ENCODE measurements around the gene SNAPC2. TPM values are rescaled to one million over a fixed set of nuclear protein-coding genes. Genes with fewer than 3 reads are reported as not detected.

Gene SNAPC2, protein sequence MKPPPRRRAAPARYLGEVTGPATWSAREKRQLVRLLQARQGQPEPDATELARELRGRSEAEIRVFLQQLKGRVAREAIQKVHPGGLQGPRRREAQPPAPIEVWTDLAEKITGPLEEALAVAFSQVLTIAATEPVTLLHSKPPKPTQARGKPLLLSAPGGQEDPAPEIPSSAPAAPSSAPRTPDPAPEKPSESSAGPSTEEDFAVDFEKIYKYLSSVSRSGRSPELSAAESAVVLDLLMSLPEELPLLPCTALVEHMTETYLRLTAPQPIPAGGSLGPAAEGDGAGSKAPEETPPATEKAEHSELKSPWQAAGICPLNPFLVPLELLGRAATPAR
- 8.4 and 13.0 TPM in 2 replicates for total RNA-seq

DNA sequence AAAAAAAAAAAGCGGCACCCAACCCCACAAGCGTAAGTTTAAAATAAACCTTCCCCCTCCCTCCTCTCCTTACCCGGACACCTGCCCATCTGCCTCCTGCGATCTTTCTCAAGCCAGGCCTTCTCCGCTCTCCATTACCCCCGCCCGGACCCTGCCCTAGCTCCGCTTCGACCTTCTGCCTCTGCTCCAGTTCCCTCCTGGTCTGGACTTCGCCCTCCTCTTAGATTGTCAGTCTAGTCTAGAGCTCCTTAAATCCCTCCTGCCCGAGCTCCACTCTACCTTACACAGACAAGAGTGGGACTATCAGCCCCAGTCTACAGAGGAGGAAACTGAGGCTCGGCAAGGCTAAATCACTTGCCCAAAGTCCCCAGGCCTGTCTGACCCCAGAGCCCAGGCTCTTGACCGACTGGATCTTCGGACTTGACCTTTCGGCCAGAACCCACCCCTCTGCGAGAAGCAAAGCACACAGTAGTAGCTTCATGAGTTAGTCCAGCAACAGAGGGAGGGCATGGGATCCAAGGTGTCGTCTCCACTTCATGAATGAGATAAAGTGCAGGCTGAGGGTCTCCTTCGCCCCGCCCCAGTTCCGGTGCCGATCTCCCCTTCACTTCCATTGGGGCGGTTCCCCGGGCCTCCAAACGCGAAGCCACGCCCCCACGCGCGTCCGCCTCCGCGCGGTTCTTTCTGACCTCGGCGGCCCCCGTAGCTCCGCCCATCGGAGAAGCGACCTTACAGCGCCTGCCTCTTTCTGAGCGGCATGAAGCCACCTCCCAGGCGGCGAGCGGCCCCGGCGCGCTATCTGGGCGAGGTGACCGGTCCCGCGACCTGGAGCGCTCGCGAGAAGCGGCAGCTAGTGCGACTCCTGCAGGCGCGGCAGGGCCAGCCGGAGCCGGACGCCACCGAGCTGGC is at the start of gene SNAPC2:
Gene SNAPC2 (plus strand): TSS at position 729 of the 909 bp plus-strand sequence. CDS start 29 bp downstream, at position 758.

DNA sequence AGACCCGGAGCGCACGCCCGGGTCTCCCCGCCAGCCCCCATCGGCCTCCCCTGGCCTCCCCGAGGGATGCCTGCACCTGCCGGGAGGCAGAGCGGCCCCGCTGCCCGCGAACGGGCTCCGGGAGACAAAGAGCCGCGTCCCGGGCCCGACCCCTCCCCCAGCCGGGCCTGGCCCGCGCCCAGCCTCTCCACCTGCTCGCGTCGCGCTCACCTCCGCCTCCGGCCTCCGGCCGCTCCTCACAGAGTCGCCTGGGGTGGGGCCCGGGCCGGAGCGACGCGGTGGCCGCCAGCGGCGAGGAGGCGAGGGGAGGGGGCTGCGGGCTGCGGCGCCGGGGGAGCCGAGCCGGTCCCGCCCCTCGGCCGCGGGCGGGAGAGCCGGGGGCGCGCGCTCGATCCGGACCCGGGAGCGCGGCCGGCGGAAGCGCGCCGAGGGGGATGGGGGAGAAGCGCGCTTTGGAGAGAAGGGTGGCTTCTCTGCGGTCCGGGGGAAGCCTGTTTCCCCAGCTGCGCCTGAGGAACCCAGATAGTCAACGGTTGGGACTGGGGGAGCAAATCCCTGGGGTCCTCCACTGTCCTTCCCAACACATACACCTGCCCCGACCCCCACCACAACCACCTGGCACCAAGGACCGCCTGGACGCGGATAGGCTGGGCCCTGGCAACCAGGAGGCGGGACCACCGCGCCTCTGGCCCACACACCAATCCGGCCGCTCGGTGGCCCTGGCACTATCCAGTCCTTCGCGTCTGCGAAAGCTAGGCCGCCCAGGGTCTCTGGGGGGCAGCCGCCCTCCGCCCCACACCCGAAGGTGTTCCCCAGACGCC is 45.9 kb upstream of the SNAPC2 start, which contains the start of gene PRR36:
Gene PRR36 (minus strand): TSS at position 315 of the 821 bp plus-strand sequence. CDS start 701 bp downstream, outside the sequence.

DNA sequence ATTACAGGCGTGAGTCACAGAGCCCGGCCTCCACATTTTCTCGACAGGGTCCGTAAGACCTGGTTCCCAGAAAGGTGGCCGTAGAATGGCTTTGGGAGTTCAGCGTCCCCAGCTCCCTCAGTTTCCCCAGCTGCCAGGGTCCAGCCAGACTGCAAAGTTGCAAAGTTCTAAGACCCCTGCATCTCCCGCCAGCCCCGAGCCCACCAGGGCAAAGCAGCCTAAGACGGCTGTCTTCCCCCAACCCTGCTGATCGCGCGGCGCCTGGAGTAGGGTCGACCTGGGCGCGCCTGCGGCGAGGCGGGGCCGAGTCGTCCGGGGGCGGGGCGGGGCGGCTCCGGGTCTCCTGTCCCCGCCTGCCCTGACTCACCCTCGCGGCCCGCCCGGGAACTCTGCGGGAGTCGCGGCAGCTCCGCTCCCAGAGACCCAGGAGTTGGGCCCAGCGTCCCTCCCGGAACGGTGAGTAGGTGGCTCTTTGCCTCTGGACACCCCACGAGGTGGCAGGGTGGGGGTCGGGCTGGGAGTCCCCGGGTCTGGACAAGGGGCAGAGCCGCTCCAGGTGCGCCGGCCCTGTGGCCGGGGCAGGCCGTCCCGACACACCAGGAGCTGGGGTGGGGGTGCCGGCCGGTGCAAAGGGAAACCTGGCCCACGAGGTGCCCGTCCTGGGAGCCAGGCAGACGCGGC is 31.9 kb upstream of the SNAPC2 start, which contains the start of gene LRRC8E:
Gene LRRC8E (plus strand): TSS at position 366 of the 681 bp plus-strand sequence. CDS start 7,094 bp downstream, outside the sequence.

DNA sequence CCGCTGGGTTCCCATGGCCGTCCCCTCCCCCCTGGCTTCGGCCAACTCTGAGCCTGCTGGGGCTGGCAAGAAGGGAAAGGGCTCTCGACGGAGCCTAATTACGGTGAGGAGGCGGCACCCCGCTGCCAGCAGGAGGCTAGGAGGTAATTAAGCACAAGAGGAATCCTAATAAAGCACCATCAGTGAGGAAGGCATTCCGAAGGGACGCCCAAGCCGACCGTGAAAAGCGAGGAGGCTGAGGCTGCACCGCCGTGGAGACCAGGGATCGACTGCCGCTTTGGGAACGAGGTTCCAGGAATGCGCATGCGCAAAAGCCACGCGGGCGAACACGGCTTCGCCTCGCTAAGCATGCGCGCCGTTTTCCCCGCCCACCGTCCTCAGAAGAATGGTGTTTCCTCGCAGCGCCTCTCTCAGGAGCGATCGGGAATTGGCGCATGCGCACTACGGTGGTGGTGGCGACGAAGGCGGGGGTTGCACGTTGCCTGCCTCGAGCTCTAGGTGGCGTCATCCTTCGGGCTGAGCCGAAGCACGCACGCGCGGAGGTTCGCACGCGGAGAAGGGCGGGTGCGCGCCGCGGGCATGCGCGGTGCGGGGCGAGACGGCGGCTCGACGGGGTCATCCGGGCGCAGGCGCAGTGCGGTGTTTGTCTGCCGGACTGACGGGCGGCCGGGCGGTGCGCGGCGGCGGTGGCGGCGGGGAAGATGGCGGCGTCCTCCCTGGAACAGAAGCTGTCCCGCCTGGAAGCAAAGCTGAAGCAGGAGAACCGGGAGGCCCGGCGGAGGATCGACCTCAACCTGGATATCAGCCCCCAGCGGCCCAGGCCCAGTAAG is 16.7 kb upstream of the SNAPC2 start, which contains the start of gene MAP2K7:
Gene MAP2K7 (plus strand): TSS at position 634 of the 830 bp plus-strand sequence. CDS start 68 bp downstream, at position 702.

DNA sequence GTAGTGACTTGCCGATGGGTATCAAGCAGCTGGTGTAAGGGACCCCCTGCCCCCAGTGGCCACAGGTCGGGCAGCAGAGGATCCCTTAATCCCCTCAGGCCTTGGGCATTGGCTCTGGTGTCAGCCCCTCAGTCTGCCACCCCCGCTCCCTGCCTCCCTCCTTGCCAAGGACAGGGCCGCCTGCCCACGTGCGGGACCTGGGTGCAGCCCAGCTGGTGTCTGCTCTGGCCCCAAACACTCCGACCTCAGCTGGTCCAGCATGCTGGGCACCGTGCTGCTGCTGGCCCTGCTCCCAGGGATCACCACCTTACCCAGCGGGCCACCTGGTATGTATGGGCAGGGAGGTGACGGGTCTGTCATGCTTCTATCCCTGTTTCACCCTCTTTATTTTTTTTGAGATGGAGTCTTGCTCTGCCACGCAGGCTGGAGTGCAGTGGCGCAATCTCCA is 5.5 kb upstream of the SNAPC2 start, which contains the start of gene TGFBR3L:
Gene TGFBR3L (plus strand): TSS at position 233 of the 448 bp plus-strand sequence.

DNA sequence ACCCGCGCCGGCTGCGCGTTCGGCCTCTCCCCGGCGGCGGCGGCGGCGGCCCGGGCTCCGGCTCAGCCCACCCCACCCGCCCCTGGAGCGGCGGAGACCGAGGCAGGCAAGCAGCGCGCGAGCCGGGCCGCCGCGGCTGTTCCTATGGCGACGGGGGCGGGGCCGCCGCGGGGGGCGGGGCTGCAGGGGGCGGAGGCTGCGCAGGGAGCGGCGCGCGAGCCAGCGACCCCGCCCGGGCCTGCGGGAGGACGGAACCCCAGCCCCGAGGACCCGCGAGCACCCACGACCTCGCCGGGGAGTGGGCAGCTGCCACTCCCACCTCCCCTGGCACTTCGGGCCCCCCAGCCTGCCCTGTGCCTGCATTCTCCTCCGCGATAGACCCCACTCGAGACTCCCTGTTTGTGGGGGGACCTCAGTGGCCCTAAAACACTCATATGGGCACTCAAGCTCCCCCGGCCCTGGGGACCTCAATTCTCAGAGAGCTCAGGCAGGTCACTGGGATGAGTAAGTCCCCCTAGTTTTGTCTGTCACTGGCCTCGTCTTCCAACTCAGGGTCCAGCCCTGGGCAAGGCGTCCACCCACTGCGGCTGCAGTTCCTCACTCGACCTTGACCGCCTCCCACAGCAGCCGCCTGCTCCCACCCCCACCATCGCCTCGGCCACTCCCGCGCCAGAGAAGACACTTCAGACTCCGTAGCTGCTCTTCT is 6.0 kb downstream of the SNAPC2 start, which contains the start of gene CTXN1:
Gene CTXN1 (minus strand): TSS at position 115 of the 706 bp plus-strand sequence. CDS start 597 bp downstream, outside the sequence.

DNA sequence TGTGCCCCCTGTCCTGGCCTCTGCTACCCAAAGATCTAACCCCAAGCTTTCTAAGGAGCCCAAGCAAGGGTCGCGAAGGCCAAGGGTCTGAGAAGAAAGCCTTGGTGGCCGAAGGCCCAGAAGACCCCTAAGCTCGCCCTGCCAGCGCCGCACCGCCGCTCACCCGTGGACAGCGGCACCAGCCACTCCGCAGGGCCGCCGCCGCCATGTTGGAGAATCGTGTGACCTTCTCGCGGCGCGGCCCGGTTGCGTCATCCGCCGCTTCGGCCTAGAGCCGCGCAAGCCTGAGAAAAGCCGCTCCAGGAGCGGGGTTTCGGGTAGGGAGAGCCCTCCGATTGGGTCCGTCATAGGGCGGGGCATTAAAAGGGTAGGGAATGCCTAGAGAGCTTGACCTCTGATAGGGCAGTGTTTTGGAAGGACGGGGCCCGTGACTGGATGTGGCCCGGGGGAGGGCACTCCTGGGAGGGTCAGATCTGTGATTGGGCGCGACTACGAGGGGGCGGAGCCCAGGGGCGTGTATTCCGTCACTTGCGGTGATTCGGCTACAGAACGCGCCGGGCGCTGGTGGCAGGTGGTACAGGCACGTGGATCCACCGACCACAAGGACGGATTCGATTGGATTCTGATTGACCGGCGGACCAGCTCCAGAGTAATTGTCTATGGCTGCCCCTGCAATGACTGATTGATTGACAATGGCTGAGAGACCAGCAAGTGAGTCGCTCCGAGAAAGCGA is 23.5 kb downstream of the SNAPC2 start, which contains the start of gene TIMM44:
Gene TIMM44 (minus strand): TSS at position 223 of the 733 bp plus-strand sequence. CDS start 15 bp downstream, at position 208.

Other genes with a start within 250 kb of the SNAPC2 start
- not detected in 2 replicates for gene MCEMP1, start 243.2 kb upstream of the SNAPC2 start, total RNA-seq
- 52.0 and 117 TPM in 2 replicates for gene TRAPPC5, start 239.5 kb upstream of the SNAPC2 start, total RNA-seq
- gene FCER2, start 218.2 kb upstream of the SNAPC2 start, total RNA-seq: not detected in 2 replicates
- gene CLEC4G, start 188.2 kb upstream of the SNAPC2 start, total RNA-seq: not detected in 2 replicates
- gene CD209, start 172.8 kb upstream of the SNAPC2 start, total RNA-seq: not detected in 2 replicates
- 0.44 TPM in 1 of 2 replicates, not detected in the other for gene CLEC4M, start 157.1 kb upstream of the SNAPC2 start, total RNA-seq
- 11.0 and 16.7 TPM in 2 replicates for gene EVI5L, start 90.1 kb upstream of the SNAPC2 start, total RNA-seq
- 0.13 TPM in 1 of 2 replicates, not detected in the other for gene PRR36, start 45.9 kb upstream of the SNAPC2 start, total RNA-seq
- gene LRRC8E, start 31.8 kb upstream of the SNAPC2 start, total RNA-seq: 0.32 and 1.1 TPM in 2 replicates
- 8.1 and 12.8 TPM in 2 replicates for gene MAP2K7, start 16.5 kb upstream of the SNAPC2 start, total RNA-seq
- 0.38 TPM in 1 of 2 replicates, not detected in the other for gene TGFBR3L, start 5.5 kb upstream of the SNAPC2 start, total RNA-seq
- gene CTXN1, start 5.8 kb downstream of the SNAPC2 start, total RNA-seq: 2.3 and 4.4 TPM in 2 replicates
- 36.1 and 48.9 TPM in 2 replicates for gene TIMM44, start 23.3 kb downstream of the SNAPC2 start, total RNA-seq
- 15.5 and 81.9 TPM in 2 replicates for gene ELAVL1, start 85.3 kb downstream of the SNAPC2 start, total RNA-seq
- gene CCL25, start 132.4 kb downstream of the SNAPC2 start, total RNA-seq: not detected in 2 replicates
- gene FBN3, start 229.3 kb downstream of the SNAPC2 start, total RNA-seq: under 0.01 TPM in 2 replicates